Thymus (tissue), 11 donors: ENCODE measurements around the gene ANKS3. TPM values are rescaled to one million over a fixed set of nuclear protein-coding genes. Genes with fewer than 3 reads are reported as not detected.
"Not testable (repeated sequence)": the region's sequence is repeated elsewhere in the genome, so short reads cannot be mapped to it uniquely, and the experiment has no call there.

Source experiments
- DNase-seq, 9 donors: peaks; one replicate each; pipeline ENCODE4 v3.0.0-alpha.2; 2013; ENCODE audit warnings: low spot score in 9 of 9, low read depth in 6 of 9, missing footprints in 1 of 9
- H3K27ac ChIP-seq, 2 donors: one replicate each; pipeline ENCODE4 v1.5.1; 2013; ENCODE audit warnings: control low read depth in 1 of 2, low read depth in 1 of 2, low read length in 1 of 2, mild to moderate bottlenecking in 1 of 2, moderate library complexity in 1 of 2
- H3K27me3 ChIP-seq, 2 donors: one replicate each; pipeline ENCODE4 v1.5.1; 2013; ENCODE audit warnings: low read length in 1 of 2; ENCODE audit not compliant: control insufficient read depth in 2 of 2, insufficient read depth in 1 of 2
- H3K36me3 ChIP-seq, 2 donors: one replicate each; pipeline ENCODE4 v1.5.1; 2013; ENCODE audit warnings: low read length in 1 of 2, mild to moderate bottlenecking in 1 of 2, moderate library complexity in 1 of 2; ENCODE audit not compliant: control insufficient read depth in 2 of 2, insufficient read depth in 2 of 2
- H3K4me1 ChIP-seq, 2 donors: one replicate each; pipeline ENCODE4 v1.5.1; 2013; ENCODE audit warnings: low read length in 2 of 2; ENCODE audit not compliant: control insufficient read depth in 2 of 2, insufficient read depth in 2 of 2
- H3K4me3 ChIP-seq, 2 donors: one replicate each; pipeline ENCODE4 v1.5.1; 2013; ENCODE audit warnings: low read length in 2 of 2, control low read depth in 1 of 2, mild to moderate bottlenecking in 1 of 2
- H3K9me3 ChIP-seq, 2 donors: one replicate each; pipeline ENCODE4 v1.5.1; 2013; ENCODE audit warnings: low read length in 1 of 2, mild to moderate bottlenecking in 1 of 2; ENCODE audit not compliant: control insufficient read depth in 2 of 2, insufficient read depth in 1 of 2
- whole genome bisulfite sequencing: extraction: QIAGEN DNeasy Blood & Tissue Kit; methylation state at CpG from one replicate; pipeline ENCODE4 v1.1.7; 2013; 5-methylcytosine and 5-hydroxymethylcytosine counted together
- polyA plus RNA-seq: library from polyadenylated mRNA; stranded (reverse); fragments of 200-250 nt; gene quantifications from one replicate; pipeline ENCODE4 v1.2.3, GENCODE V29; 2013
- total RNA-seq: library from RNA; stranded (reverse); fragments of 120-200 nt; gene quantifications from one replicate; pipeline ENCODE4 v1.2.4, GENCODE V29; 2013
- donor health status: healthy.

Gene ANKS3
- total and polyA plus RNA-seq, 2 donors = 9.8 to 34.0 TPM

GRCh38 chr16:4652561-4652960 lies 81.5 kb downstream of the ANKS3 start:
- no peak for DNase-seq
- no peak overlapping the region for H3K4me3 ChIP-seq
- peaks cover 8 to 17% of the 10 kb centered on the region in 2 donors for H3K4me1 ChIP-seq
- peaks cover 60 to 61% of the 10 kb centered on the region in 2 donors for H3K36me3 ChIP-seq
- peaks cover 0 to 6% of the 10 kb centered on the region in 2 donors for H3K9me3 ChIP-seq
- WGBS = 97% methylated on average over 25 of the region's 25 CpGs
- H3K27ac ChIP-seq = no peak overlapping the region
- H3K27me3 ChIP-seq = no peaks in the 10 kb centered on the region

- peaks cover 54% of the 10 kb centered on the region in 2 donors for H3K36me3 ChIP-seq
- H3K4me1 ChIP-seq = peaks cover 16 to 25% of the 10 kb centered on the region in 2 donors
- H3K4me3 ChIP-seq = no peak overlapping the region
- no peaks in the 10 kb centered on the region for H3K27me3 ChIP-seq
- no peak for DNase-seq
- H3K9me3 ChIP-seq = peaks cover 0 to 9% of the 10 kb centered on the region in 2 donors
- no peak overlapping the region for H3K27ac ChIP-seq
- 98% methylated on average over 13 of the region's 13 CpGs for WGBS
These were observed 82.2 kb downstream of the ANKS3 start for GRCh38 chr16:4651827-4652226.

GRCh38 chr16:4650443-4651074 lies 83.5 kb downstream of the ANKS3 start:
- H3K27me3 ChIP-seq, H3K9me3 ChIP-seq, H3K4me3 ChIP-seq: not testable (repeated sequence)
- peak in 7 of 9 donors; percentile 36 to 73 (median 51) for DNase-seq
- WGBS = 92% methylated on average over 15 of the region's 15 CpGs
- H3K36me3 ChIP-seq = peaks cover 44 to 50% of the 10 kb centered on the region in 2 donors
- H3K4me1 ChIP-seq = peaks cover 23 to 36% of the 10 kb centered on the region in 2 donors
- H3K27ac ChIP-seq = peak overlapping the region in 1 of 2 donors; percentile 46

DNA sequence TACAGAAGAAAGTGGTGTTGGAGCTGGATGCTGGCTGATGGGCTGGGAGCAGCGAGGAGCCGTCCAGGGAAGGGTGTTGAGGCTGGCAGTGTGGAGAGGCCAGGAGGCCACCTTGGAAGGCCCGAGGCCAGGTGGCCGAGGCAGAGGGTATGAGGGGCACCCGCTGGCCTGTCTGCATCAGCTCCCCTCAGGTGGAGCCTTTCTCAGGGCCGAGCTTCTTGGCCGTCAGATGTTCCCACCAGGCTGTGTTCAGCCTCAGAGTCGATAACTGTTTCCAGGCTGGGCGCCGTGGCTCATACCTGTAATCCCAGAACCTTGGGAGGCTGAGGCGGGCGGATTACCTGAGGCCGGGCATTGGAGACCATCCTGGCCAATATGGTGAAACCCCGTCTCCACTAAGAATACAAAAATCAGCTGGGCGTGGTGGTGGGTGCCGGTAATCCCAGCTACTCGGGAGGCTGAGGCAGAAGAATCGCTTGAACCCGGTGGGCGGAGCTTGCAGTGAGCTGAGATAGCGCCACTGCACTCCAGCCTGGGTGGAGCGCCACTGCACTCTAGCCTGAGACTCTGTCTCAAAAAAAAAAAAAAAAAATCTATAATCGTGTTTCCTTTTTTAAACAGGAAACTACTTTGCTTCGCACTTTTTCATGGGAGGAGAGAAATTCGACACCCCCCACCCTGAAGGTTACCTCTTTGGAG lies 84.2 kb downstream of the ANKS3 start:
- H3K36me3 ChIP-seq = peaks cover 37 to 45% of the 10 kb centered on the region in 2 donors

GRCh38 chr16:4648917-4649316 lies 85.2 kb downstream of the ANKS3 start:
- WGBS = 98% methylated on average over 13 of the region's 13 CpGs
- Histone ChIP-seq H3K27ac (no peak overlapping the region), H3K4me3 (no peak overlapping the region), H3K4me1 (peaks cover 23 to 39% of the 10 kb centered on the region in 2 donors), H3K9me3 (peaks cover 0 to 9% of the 10 kb centered on the region in 2 donors), H3K36me3 (peaks cover 28 to 36% of the 10 kb centered on the region in 2 donors), H3K27me3 (no peaks in the 10 kb centered on the region)
- no peak for DNase-seq

More for the DNA sequence above, 84.2 kb downstream of the ANKS3 start:
- H3K27ac ChIP-seq = peak overlapping the region in 1 of 2 donors; percentile 46
- no peak overlapping the region for H3K4me3 ChIP-seq
- peak in 1 of 9 donors; percentile 37 for DNase-seq
- peaks cover 23 to 39% of the 10 kb centered on the region in 2 donors for H3K4me1 ChIP-seq
- 94% methylated on average over 25 of the region's 25 CpGs for WGBS
- H3K27me3 ChIP-seq = no peaks in the 10 kb centered on the region
- H3K9me3 ChIP-seq = peaks cover 0 to 9% of the 10 kb centered on the region in 2 donors

- peak overlapping the region; percentile 88 to 98 for H3K27ac ChIP-seq
- no peaks in the 10 kb centered on the region for H3K27me3 ChIP-seq
- 89% methylated on average over 8 of the region's 8 CpGs for WGBS
- H3K4me3 ChIP-seq = no peak overlapping the region
- DNase-seq = no peak
- peaks cover 23 to 39% of the 10 kb centered on the region in 2 donors for H3K4me1 ChIP-seq
- peaks cover 0 to 9% of the 10 kb centered on the region in 2 donors for H3K9me3 ChIP-seq
- H3K36me3 ChIP-seq = peaks cover 19 to 27% of the 10 kb centered on the region in 2 donors
These were observed 86.5 kb downstream of the ANKS3 start for GRCh38 chr16:4647644-4647980.

- Histone ChIP-seq H3K36me3 (peaks cover 13 to 21% of the 10 kb centered on the region in 2 donors), H3K27ac (peak overlapping the region; percentile 88 to 98), H3K4me1 (peaks cover 23 to 40% of the 10 kb centered on the region in 2 donors), H3K9me3 (peaks cover 0 to 9% of the 10 kb centered on the region in 2 donors), H3K27me3 (no peaks in the 10 kb centered on the region), H3K4me3 (peak overlapping the region in 1 of 2 donors; percentile 24)
- DNase-seq = peak in 8 of 9 donors; percentile 60 to 91 (median 79)
- 59% methylated on average over 22 of the region's 22 CpGs for WGBS
These were observed 87.1 kb downstream of the ANKS3 start for GRCh38 chr16:4646773-4647643.
